Measurements from ENCODE around the gene CHST13.

GRCh38 chr3:126515066-126515706 is 8.8 kb upstream of the CHST13 start:
- no peak for TF ChIP-seq EZH2 (IDR thresholded peaks at IDR 0.05; ENCODE audit: low read depth)
- TF ChIP-seq CTCF (conservative IDR thresholded peaks at IDR 0.05): no peak

Measured in PC-9 (cell line).